ENCODE measurements around the gene FAM111B.
"Not testable (repeated sequence)": the region's sequence is repeated elsewhere in the genome, so short reads cannot be mapped to it uniquely, and the experiment has no call there.

The FAM111B gene

DNA sequence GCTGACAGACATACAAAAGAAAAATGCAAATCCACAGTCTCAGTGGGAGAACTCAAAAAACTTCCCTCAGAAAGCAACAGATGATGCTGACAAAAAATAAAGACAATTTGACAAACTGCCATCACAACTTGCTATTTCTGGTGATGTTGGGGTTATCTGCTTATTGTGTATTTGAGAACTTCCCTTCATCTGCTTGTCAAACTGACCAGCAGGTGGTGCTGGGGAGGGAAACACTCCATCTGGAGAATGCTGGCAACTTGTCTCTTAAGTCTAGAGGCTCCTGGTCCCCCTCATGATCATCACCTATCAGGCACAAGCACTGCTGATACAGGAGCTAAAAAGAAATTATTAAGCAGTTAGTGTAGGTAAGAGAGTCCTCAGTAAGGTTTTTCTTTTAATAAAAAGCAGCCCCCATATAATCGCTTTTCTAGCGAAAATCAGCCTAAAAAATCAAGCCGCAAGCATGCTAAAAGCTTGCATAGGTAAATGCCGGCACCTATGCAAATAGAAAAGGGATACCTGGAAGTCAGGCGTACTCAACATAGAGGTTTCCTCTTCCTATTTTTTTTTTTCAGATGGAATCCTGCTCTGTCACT lies 9.8 kb upstream of the FAM111B start:
- in situ Hi-C loops (cut with MboI; ENCODE audit: low sequenced_read_pairs): no loop called here

DNA sequence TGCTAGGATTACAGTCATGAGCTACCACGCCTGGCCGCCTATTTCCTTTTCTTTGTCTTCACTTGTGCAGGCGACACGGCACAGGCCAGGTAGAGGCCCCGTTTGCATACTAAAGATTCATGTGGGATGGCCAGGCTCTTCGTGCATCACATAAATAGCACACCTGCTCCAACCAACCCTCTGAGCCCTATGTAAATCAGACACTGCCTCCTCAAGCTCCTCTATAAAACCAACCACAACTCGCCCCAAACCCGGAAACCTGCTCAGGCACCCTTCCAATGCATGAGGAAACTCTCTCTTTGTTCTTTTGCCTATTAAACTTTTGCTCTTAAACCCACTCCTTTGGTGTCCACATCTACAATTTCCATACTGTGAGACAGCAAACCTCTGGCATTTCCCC lies 9.1 kb upstream of the FAM111B start:
- in situ Hi-C loops (cut with MboI; ENCODE audit: low sequenced_read_pairs): not testable (repeated sequence)

DNA sequence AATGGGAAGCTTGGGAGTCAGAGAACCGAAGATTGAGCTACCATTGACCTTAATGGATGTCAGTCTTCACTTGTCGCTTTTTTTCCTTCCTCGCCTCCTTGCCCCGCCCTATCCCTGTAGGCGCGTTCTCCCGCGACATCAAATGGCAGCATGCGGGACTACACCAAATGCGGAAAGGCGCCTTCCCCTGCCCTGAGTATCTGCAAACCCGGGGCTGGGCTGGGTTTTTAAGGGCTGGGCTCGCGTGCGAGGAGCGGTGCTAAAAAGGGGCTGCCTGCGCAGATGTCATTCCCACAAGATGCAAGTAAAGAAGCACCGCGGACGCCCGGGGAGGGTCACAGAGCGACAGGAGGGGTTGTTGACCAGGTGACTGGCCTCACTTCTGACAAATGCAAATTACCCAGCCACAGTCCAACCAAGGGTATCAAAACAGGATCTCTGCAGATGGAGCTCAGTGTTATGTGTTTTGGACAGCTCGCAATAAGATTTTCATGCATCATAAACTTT lies 4.7 kb upstream of the FAM111B start:
- in situ Hi-C loops (cut with MboI; ENCODE audit: low sequenced_read_pairs): no loop called here

DNA sequence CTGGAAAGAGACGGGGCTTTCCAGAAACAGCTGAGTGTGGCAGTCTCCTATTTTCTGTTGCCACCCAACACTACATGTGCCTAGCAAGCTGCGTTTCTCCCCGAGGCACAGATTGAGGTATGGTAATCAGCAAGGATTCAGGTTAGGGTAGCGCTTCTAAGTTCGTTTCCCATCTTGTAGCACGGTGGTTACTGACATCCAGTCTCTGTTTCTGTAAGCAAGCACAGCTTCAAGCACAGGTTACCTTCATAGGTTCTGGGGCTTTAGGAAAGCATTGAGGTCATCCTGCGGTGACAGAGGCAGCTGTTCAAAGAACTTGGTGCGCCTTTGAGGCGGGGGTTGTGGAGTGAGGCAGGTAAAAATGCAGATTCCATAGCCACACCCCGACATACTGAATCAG lies 684 bp downstream of the FAM111B start:
- in situ Hi-C loops (cut with MboI; ENCODE audit: low sequenced_read_pairs): not testable (repeated sequence)

DNA sequence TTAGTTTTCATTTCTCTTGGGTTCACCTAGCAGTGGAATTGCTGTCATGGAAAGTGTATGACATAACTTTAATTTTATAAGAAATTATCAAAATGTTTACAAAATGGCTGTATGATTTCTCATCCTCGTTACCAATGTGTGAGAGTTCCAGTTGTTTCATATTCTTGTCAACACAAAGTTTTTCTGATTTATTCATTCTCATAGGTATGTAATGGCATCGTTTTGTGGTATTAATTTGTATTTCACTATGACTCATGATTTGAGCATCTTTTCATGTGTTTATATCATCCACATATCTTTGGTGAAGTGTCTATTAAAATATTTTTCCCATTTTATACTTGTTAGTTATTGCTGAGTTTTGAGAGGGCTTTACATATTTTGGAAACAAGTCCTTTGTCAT lies 5.5 kb downstream of the FAM111B start:
- in situ Hi-C loops (cut with MboI; ENCODE audit: low sequenced_read_pairs): no loop called here

DNA sequence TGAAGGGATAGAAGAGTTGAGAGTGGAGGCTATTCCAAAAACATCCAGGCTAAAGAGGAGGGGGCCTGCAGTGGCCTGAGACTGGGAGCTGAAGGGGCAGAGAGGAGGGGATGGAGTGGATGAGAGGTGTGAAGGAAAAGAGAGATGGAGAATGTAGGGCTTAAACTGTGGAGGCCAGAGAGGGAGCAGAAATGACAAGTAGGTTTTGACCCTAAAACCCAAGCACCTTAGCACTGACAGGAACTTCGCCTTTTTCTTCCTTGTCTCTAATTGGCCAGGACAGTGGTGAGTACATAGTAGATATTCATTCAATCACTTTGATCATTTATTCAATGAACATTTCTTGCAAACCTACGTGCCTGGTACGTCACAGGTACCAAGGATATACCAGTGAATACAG lies 7.3 kb downstream of the FAM111B start:
- in situ Hi-C loops (cut with MboI; ENCODE audit: low sequenced_read_pairs): no loop called here

DNA sequence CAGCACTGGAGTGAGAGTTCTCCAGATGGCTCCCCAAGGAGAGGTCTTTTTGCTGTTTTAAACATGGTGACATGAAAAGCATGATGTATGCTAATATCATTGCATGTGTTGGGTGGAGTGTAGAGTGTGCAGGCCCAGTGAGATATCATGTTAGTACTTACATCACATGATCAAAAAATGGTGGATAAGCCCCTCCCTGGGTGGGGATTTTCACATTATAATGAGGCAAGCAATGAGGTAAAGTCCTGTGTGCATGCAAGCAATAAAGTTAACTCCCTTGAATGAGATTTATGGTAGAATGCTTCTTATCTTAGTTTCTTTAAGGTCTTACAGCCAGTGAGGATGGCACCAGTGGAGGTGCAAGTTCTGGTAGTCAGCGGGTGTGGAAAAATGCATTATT lies 8.5 kb downstream of the FAM111B start:
- in situ Hi-C loops (cut with MboI; ENCODE audit: low sequenced_read_pairs): no loop called here

DNA sequence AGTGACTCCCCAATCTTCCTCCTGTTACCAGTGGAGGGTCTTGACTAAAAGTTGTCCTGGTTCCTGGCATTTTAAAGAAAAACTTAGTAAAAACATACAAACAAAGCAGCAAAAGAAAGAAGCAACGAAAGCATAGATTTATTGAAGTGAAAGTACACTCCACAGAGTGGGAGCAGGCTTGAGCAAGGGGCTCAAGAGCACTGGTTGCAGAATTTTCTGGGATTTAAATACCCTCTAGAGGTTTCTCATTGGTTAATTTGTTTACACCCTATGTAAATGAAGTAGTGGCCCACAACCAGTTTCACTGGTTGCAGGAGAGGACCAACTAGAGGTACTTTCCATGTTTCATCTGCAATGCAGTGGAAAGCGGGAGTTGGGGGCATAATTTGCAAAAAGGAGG lies 10.7 kb downstream of the FAM111B start:
- in situ Hi-C loops (cut with MboI; ENCODE audit: low sequenced_read_pairs): no loop called here

DNA sequence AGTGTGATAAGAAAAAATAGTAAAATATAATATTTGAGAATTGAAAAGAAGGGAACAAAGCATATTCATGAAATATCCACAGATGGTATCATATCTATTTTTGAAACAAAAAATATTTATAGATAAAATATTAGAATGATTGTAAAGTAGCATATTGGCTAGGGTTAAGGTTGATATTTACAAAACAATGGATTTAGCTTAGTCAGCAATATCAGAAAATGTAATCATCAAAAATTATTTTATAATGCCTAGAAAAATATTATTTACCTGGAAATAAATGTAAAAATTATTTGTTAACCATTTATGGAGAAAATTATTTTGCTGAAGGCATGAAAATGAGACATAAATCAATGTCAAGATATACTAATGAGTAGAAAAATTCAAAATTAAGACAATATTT lies 12.8 kb downstream of the FAM111B start:
- in situ Hi-C loops (cut with MboI; ENCODE audit: low sequenced_read_pairs): no loop called here

DNA sequence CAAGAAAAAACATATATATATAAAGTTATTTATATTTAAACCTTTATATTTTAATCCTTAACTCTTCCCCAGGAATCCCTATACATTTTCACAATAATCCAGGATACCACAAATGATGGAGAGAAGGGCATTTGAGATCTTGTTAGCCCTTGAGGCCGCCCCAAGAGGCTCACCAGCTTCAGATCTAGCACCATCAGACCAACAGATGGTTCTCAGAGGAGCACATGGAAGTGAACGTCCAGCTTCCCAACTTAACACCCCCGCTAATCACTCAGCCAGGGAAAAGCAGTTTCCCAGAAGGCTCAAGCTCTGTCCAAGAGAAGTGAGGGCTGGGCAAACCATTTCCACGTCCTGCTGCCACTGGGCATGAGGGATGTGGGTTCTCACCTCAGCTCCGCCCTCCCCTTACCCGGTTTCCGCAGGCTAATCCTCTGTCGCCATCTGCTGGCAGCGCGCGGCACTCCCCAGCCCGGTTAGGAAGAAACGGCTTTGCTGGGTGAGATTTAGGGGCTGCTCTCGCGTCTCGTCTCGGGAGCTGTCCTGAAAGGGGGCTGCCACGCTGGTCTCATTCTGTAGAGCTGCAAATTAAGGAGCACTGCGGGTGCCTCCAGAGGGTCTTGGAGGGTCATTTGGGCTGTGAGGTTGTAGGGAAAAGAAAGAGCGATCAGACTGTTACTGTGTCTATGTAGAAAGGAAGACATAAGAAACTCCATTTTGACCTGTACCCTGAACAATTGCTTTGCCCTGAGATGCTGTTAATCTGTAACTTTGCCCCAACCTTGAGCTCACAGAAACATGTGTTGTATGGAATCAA lies 28.8 kb downstream of the FAM111B start:
- in situ Hi-C loops (cut with MboI; ENCODE audit: low sequenced_read_pairs): no loop called here

DNA sequence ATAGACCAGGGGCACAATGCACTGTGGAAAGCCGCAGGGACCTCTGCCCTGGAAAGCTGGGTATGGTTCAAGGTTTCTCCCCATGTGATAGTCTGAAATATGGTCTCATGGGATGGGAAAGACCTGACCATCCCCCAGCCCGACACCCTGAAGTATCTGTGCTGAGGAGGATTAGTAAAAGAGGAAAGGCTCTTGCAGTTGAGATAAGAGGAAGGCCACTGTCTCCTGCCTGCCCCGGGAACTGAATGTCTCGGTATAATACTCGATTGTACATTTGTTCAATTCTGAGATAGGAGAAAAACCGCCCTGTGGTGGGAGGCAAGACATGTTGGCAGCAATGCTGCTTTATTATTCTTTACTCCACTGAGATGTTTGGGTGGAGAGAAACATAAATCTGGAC lies 29.5 kb downstream of the FAM111B start:
- in situ Hi-C loops (cut with MboI; ENCODE audit: low sequenced_read_pairs): not testable (repeated sequence)

DNA sequence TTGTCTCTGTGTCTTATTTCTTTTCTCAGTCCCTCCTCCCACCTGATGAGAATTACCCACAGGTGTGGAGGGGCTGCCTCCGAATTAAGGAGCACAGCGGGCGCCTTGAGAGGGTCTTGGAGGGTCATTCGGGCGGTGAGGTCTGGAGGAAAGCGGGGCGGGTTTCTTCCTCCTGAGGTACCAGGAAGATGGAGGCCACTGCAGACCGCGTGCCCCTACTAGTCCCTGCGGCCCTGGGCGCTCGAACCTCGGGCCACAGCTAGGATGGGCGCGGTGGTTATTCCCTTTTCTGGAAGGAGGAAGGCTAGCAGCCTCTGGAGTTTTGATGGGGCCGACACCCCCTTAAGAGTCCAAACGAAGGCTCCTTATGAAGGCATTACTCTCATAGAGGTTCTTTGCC lies 30.2 kb downstream of the FAM111B start:
- in situ Hi-C loops (cut with MboI; ENCODE audit: low sequenced_read_pairs): no loop called here

DNA sequence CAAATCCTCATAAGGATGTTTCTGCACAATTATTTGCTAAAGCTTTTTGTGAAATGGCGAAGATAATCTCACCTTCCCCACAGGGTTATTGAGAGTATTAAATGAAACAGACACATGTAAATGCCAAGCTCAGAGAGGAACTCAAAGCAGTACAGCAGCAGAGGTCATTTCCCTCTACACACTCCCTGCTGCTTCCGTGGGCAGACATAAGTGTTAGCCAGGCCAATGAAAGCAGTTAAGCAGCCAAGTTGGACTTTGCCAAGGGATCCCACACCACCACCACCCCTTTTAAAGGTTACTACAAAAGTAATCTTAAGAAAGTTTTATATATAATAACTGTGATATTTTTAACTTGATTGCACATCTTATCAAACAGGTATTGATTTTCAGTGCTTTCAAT lies 31.6 kb downstream of the FAM111B start:
- in situ Hi-C loops (cut with MboI; ENCODE audit: low sequenced_read_pairs): no loop called here

DNA sequence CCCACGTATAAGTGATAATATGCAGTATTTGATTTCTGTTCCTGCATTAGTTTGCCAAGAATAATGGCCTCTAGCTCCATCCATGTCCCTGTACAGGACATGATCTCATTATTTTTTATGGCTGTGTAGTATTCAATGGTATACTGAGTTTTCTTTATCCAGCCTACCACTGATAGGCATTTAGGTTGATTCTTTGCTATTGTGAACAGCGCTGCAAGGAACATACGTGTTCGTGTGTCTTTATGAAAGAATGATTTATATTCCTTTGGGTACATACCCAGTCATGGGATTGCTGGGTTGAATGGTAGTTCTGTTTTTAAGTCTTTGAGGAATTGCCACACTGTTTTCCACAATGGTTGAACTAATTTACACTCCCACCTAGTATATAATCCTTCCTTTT lies 34.2 kb downstream of the FAM111B start:
- in situ Hi-C loops (cut with MboI; ENCODE audit: low sequenced_read_pairs): no loop called here

DNA sequence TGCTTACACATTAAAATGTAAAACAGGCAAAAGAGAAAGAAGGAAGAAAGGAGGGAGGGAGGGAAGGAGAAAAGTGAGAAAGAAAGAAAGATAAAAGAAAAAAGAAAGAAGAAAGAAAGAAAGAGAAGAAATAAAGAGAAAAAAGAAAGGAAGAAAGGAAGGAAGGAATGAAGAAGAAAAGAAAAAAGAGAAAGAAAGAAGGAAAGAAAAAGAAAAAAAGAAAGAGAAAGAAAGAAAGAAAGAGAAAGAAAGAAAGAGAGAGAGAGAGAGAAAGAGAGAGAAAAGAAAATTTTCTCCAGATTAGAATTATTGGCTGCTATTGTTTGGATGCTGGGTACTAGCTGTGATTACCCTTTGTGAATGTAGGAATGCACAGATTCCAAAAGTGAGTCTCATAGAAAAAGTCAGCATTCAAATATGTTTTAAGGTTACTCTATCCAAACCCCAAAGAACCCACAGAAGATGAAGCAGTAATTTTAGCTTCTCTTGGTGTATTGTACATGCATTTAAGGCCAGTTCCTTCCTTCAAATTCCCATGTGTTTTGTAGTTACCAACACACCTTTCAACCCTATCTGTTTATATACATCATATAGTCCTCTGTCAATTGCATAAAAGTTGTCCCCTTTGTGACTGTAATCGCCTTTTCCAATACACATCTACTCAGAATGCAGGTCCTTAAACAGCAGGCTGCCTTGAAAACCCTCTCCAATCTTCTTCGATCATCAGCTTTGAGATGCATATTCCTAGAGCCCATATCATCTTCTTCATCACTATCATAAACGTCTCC lies 34.8 kb downstream of the FAM111B start:
- in situ Hi-C loops (cut with MboI; ENCODE audit: low sequenced_read_pairs): no loop called here

DNA sequence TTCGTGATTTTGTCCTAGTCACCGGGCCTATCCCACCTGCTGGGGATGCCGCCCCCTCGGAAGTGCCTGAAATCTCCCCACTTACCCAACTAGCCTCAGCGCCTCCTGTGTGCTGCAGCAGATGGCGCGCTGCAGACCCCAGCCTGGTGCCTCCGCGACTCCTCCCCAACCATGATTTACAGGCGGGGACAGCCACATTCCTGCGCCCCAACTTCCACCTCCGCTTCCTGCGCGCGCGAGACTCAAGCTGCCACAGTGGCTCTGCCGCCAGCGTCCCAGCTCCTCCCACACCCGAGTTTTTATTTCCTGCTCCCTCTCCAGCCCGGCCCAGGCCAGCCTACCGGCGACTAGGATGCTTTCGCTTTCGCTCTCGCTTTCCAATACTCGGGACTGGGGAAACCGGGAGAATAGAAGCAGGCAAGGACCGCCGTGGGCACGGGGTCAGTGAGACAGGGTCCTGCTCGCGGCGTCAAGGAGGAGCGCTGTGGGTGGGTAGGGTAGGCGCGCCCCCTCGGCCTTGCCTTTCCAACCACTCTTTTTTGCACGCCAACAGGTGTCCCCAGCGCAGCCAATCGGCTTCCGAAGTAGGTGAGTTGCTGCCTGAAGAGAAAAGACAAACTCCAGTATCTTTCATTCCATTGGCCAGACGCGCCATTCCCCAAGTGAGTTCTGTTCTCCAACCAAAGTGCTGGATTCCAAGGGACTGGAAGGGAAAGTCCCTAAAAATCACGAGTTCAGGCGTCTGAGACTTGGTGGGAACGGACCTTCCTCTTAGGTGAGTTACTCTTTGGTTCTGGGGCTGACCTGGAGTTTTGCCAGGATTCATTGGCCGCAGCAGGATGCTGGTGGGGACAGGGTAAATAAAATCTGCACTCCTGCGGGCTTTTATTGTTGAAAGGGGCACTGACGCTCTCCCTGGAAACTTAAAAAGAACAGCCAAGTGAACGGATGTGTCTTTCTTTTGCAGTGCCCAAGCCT lies 35.8 kb downstream of the FAM111B start, which contains the start of gene FAM111A:
TSS of gene FAM111A (plus strand) at position 327 of the 978 bp plus-strand sequence. CDS start 6,017 bp downstream, outside the sequence.
- in situ Hi-C loops (cut with MboI; ENCODE audit: low sequenced_read_pairs): no loop called here

DNA sequence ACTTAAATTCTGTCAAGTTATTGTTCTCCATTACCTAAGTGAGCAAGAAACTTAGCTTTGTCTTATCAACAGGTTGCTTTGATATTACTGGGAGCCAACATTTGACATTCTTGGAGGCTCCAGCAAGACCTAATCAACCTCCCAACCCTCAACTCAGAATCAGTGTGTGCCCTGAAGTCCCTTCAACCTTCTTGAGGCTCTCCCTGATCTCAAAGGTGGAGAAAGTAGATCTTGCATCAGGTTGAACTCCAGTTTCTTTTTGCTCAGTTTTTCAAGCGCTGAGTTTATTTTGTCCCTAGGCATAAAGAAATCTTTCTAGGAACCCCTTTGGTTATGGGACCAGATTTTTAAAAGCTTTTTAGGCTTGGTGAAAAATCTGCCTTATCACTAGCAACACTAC lies 37.1 kb downstream of the FAM111B start:
- in situ Hi-C loops (cut with MboI; ENCODE audit: low sequenced_read_pairs): no loop called here

DNA sequence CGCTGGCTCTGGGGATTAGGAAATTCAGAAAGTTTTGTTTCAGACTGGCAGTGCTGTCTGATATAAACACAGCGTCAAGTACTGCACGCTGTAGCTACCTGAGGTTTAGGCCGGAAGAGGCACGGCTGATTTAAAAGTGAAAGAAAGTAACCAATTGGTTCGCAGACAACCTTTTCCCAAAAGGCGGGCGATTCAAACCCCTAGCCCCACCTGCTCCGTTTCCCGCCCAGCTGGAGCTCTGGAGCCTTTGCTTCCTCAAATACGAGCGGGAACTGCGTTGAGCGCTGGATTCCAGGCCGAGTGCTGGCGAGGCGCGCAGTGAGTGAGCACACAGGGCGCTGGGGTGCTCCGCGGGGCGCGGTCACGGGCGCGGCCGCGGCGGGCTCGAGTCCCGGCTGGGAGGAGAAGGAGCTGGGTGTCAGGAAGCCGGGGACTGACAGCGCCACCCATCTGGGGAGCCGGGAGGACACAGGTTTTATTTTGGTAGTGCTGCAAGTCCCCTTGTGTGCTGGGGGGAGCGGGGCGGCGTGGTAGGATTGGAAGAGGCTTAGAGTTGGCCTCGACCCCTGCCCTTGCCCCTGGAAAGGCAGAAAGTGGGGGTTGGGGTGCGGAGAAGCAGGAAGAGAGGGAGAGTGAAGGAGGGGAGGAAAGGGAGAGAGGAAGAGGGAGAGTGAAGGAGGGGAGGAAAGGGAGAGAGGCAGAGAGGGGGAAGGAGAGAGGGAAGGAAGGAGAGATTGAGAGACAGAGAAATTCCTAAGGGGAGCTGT lies 37.7 kb downstream of the FAM111B start:
- in situ Hi-C loops (cut with MboI; ENCODE audit: low sequenced_read_pairs): no loop called here

DNA sequence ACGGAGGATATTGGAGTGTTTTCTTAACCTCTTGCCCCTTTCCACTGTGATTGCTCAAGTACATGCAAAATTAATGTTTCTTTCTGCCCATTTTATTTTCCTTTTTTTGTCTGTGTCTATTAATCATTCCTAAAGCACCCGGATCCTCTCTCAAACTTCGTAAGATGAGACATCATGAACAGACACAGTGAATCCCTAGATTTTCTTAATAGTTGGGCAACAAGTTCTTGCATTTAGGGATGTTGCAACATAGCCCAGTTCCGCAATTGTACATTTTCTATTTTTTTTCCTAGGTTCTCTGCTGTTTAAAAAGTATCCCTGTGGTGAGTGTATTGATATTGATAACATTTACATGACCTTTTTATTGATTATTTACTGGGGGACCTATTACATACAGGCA lies 38.5 kb downstream of the FAM111B start:
- in situ Hi-C loops (cut with MboI; ENCODE audit: low sequenced_read_pairs): no loop called here

DNA sequence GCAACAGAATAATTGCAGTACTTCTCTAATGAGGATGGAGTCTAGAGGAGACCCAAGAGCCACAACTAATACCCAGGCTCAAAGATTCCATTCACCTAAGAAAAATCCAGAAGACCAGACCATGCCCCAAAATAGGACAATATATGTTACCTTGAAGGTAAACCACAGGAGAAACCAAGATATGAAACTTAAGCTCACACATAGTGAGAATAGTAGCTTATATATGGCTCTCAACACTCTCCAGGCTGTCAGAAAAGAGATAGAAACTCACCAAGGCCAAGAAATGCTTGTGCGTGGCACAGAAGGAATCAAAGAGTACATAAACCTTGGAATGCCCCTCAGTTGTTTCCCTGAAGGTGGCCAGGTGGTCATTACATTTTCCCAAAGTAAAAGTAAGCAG lies 44.7 kb downstream of the FAM111B start:
- in situ Hi-C loops (cut with MboI; ENCODE audit: low sequenced_read_pairs): no loop called here

Measured in HL-60/S4 treated with retinoic acid at 250 ng/mL for 4 days and 3 days (cell line).